ENCODE measurements around the gene MYO3A. TPM values are rescaled to one million over a fixed set of nuclear protein-coding genes. Genes with fewer than 3 reads are reported as not detected.

Gene MYO3A, protein sequence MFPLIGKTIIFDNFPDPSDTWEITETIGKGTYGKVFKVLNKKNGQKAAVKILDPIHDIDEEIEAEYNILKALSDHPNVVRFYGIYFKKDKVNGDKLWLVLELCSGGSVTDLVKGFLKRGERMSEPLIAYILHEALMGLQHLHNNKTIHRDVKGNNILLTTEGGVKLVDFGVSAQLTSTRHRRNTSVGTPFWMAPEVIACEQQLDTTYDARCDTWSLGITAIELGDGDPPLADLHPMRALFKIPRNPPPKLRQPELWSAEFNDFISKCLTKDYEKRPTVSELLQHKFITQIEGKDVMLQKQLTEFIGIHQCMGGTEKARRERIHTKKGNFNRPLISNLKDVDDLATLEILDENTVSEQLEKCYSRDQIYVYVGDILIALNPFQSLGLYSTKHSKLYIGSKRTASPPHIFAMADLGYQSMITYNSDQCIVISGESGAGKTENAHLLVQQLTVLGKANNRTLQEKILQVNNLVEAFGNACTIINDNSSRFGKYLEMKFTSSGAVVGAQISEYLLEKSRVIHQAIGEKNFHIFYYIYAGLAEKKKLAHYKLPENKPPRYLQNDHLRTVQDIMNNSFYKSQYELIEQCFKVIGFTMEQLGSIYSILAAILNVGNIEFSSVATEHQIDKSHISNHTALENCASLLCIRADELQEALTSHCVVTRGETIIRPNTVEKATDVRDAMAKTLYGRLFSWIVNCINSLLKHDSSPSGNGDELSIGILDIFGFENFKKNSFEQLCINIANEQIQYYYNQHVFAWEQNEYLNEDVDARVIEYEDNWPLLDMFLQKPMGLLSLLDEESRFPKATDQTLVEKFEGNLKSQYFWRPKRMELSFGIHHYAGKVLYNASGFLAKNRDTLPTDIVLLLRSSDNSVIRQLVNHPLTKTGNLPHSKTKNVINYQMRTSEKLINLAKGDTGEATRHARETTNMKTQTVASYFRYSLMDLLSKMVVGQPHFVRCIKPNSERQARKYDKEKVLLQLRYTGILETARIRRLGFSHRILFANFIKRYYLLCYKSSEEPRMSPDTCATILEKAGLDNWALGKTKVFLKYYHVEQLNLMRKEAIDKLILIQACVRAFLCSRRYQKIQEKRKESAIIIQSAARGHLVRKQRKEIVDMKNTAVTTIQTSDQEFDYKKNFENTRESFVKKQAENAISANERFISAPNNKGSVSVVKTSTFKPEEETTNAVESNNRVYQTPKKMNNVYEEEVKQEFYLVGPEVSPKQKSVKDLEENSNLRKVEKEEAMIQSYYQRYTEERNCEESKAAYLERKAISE (N-terminal part only)
- 0.18 TPM for total RNA-seq

DNA sequence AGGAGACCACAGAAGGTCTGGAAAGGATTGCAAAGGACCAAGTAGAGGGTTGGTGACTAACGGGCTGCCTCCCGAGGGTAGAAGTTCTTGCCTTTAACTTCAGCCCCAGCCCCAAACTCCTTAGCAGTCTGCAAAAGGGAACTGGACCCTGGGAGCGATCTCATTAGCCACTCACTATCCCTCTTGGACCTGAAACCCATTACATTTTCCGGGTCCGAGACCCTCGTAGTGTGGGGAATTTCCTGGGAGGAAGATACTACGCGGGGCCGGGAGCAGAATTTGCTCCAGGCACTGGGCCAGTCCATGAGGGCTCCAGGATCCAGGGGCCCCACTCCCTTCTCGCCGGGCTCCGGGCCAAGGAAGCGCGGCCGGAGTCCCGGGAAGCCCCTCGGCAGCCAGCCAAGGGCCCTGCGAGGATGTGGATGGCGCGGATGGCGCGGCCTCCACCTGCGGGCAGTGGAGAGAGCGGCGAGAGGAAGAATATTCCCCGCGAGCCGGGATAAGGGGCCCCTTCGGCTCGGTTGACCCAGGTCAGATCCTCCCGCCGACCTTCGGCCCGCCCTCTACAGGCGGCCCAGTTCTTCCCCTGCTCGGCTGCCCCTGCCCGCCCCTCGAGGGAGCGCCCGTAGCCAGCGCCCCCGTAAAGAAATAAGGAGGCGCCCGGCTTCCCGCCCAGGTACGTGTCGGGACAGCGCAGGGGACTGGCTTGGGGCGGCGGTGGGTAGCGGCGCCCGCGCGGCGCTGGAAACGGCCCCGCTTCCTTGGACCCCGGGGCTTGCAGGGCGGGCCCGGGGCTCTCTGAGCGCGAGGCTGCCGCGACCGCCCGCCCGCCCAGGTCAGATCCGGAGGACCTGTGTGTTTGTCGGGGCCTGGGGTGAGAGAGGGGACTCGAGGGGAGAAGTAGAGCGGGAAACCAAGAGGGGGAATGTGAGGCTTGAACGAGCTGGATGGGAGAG is at the start of gene MYO3A:
TSS of gene MYO3A (plus strand) at position 577 of the 956 bp plus-strand sequence. CDS start 17,882 bp downstream, outside the sequence.
- no peak for DNase-seq (ENCODE audit: low spot score)
- intact Hi-C loops (cut with DNase I), result no loop called here
- ATAC-seq, result no peak

DNA sequence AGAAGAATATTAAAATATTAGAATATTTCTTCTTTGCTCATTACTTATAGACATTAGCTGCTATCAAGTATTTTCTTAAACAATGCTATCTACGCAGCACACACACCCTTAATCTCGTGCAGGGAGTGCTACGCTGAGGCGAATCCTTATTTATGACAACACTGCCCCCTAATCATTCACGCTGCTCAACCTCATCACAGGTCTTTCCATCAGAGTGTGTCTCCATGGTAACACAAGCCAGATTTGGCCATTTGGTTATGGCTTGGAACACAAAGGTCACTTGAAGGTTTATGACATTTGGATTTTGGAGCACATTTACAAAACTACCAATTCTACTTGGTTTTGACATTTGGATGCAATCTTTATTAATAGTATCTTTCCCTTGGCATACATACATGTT is 45.4 kb upstream of the MYO3A start:
- intact Hi-C loops (cut with DNase I), result no loop called here
- no peak for DNase-seq (ENCODE audit: low spot score)
- ATAC-seq, result no peak

DNA sequence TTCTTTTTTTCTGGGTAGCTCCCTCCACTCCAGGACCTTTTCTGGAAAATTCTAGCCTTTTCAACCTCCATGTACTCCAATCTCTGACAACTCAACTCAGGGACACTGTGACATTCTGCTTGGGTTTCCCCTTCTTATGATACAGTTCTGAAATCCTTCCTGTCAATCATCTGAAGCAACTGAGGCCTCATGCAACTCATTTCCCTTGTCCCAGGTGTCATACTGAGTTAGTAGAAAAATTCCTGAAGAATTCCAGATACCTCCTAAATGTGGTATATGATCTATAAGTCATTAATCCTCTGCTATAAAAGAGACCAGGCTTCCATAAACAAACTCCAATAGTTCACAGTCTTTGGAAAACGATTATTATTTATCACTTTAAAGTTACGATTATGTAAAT is 43.0 kb upstream of the MYO3A start:
- intact Hi-C loops (cut with DNase I), result no loop called here
- ATAC-seq (no peak), DNase-seq (ENCODE audit: low spot score) (no peak)

DNA sequence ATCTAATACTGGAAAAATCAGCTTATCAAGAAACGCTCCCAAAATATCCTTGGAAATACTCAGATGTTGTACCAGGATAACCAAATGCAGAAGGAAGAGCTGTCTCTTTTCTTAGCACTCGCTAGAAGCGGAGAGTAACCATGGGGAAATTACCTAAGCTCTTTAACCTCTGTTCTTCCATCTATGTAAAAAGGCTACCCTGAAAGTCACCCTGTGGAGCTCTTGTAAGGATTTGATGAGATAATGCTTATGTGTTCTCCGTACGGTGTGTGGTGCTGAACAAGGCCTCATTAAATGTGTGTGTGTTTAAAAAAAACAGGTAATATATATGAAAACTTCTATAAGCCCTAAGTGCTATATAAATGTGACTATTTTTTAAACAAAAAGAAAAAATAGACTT is 38.2 kb upstream of the MYO3A start:
- intact Hi-C loops (cut with DNase I), result no loop called here
- DNase-seq (ENCODE audit: low spot score), result no peak
- no peak for ATAC-seq

DNA sequence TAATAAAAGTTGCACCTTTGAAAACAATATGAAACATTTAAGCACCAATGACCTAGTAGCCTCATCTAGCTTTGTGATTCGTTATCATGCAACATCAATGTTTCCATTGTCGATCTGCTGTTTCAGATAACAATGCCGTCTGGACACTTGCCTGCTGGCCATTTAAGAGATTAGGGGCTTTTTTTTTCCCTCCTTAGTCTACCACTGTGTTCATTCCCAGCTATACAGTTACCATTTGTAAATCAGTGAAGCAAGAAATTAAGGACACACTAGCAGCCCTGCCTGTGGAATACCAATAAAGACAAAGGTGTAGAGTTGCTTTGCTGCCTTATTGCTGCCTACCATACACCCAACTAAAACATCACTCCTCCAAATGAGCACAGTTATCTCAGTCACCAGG is 37.6 kb upstream of the MYO3A start:
- ATAC-seq, result no peak
- intact Hi-C loops (cut with DNase I), result no loop called here
- DNase-seq (ENCODE audit: low spot score), result no peak

DNA sequence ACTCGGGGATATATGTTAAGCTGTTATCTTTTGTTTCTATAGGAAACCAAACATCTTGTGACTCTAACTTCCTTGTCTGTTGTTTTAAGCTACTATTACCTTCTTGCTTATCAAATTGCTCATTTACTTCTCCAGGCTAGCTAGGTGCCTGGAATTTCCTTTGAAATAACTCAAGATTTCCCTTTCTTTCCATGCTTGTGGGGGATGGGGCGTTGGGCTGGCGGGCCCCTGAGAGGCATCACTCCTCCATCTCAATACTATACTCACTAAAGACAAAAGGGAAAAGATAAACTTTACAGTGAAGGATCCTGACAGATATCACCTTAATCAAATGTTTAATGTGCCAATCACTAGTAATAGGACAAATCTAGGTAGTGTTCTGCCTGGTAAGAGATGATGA is 34.7 kb upstream of the MYO3A start:
- intact Hi-C loops (cut with DNase I), result no loop called here
- no peak for ATAC-seq
- no peak for DNase-seq (ENCODE audit: low spot score)

DNA sequence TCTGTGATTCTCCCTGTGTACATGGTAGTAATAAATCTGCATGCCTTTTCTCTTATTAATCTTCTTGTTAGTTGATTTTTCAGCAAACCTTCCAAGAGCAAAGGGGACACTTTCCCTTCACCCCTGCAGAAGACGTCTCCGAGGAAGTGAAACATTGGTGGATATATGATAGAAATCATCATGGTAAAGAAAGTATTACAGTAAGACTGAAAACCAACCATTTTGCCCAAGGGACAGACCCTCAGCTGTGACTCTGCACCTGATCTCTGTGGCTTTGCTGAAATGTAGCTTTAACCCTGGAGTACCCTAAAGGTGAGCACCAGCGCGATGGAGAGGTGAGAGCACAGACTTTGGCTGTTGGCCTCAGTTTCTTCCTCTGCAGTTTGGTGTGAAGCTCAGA is 32.8 kb upstream of the MYO3A start:
- ATAC-seq (no peak), DNase-seq (ENCODE audit: low spot score) (no peak)
- intact Hi-C loops (cut with DNase I), result no loop called here

DNA sequence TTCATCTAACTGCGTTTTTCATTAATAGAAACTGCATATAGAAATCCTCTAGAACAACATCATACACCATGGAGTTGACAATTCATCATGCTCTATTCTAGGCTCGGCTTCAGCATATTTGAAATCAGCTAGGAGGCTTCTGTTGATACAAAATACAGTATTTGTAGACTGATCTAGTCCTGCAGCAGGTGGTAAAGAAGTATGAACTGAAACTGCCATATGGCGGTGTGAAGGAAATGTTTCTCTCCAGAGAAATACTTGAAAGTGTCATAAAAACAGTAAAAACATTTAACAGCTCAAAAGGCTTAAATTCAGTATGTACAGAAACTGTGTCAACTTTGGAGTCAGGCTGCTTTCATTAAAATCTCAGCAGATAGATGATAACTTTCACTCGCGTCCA is 32.0 kb upstream of the MYO3A start:
- DNase-seq (ENCODE audit: low spot score) (no peak), ATAC-seq (no peak)
- intact Hi-C loops (cut with DNase I), result no loop called here

DNA sequence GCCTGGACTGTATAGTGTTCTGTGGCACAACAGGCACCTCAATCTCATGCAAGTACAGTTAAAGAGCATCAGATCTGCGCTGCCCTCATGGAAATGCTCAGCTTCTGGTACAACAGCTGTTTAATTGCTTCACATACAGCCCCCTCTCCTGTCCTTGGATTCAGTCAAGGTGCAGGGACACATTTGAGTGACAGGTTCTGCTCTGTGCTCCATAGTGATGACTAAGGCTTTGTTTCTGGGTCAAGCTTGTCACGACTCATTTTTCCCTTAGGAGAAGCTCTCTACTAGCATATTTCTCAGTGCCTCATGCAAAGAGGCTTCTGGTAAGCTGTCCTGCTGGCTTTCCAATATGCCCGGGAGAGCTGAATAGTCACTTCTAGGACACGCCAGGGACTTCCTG is 26.8 kb upstream of the MYO3A start:
- intact Hi-C loops (cut with DNase I), result no loop called here
- ATAC-seq, result no peak
- DNase-seq (ENCODE audit: low spot score), result no peak

DNA sequence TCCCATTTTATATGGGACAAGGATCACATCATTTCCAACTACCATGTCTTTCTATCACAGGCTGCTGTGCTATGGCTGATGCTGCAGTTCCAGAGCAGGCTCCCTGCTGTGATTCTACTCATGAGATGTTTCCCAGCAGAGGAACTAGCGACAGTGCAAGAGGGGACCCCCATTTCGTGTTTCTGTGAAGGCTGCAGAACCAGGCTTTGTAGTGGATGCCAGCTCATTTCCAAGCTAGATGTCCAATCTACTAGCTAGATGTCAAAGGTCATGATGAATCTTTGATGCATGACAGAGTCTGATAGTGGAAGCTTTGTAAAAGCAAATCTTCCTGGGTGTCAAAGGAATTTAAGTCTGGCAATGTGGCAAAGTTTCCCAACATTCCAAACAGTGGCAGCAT is 21.2 kb upstream of the MYO3A start:
- intact Hi-C loops (cut with DNase I), result no loop called here
- ATAC-seq, result no peak
- no peak for DNase-seq (ENCODE audit: low spot score)

DNA sequence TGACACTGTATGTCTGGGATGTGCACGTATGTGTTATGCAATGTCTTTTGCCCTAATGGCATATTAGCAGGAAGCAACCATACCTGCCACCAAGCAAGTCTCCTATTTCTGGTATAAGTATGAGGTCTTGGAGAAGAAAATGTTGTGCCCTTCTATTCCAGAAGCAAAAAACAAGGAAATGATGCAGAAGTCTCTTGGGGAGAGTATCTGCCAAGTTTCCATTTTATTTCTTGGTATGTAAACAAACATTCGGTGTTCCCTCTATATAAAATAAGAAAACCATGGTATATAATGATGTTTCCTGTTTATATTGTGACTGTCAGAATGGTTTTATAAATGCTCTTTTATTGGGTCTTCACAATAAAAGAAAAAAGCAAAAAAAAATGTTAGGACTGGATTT is 19.3 kb upstream of the MYO3A start:
- ATAC-seq (no peak), DNase-seq (ENCODE audit: low spot score) (no peak)
- intact Hi-C loops (cut with DNase I), result no loop called here

DNA sequence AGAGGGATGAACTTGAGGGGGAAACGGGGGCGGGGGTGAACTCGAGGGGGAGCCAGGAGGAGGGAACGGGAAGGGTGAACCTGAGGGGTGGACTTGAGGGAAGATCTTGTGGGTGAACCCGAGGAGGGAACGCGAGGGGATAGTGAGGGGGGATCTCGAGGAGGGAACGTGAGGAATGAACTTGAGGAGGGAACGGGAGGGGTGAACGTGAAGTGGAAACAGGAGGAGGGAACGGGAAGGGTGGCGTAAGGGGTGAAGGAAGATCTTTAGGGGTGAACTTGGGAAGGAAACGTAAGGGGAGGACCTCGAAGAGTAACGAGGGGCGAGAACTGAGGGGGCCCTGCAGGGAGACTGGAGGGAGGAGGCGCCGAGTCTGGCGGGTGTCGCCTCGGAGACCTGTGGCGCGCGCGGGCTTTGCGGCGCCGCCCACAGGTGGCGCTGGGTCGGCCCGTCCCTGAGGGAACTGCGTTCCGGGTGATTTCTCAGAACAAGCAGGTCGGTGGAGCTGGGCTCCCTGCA is 651 bp downstream of the MYO3A start:
- DNase-seq (ENCODE audit: low spot score), result no peak
- intact Hi-C loops (cut with DNase I), result no loop called here
- no peak for ATAC-seq

DNA sequence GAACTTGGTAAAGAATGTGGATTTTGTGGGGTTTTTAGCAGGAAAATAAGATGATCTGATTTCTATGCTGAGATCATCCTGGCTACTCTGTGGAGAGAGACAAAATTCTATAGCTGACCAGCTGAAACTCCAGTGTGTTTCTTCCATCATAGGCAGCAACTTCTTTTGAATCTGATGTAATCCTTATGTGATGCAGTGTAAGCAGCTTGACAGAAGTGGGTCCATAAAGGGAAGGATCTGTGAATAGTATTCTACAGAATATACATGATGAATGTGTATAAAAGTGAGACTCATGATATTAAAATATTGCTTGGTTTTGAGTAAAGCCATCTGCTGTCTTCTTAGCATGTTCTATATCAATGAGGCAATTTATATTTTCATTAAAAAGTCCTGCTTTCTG is 4.4 kb downstream of the MYO3A start:
- no peak for DNase-seq (ENCODE audit: low spot score)
- ATAC-seq, result no peak
- intact Hi-C loops (cut with DNase I), result no loop called here

DNA sequence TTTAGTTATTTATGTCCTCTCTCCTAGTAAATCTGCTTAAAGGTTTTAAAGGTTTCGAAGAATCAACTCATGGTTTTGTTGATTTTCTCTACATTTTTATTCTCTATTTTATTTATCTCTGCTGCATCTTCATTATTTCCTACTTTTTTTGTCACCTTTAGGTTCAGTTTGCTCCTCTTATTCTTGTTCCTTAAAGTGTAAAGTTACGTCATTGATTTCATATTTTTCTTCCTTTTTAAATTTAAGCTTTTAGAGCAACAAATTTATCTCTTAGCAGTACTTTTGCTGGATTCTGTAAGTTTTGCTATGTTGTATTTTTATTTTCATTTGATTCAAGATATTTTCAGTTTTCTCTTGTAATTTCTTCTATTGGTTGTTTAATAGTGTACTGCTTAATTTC is 10.7 kb downstream of the MYO3A start:
- intact Hi-C loops (cut with DNase I), result no loop called here
- no peak for ATAC-seq
- no peak for DNase-seq (ENCODE audit: low spot score)

DNA sequence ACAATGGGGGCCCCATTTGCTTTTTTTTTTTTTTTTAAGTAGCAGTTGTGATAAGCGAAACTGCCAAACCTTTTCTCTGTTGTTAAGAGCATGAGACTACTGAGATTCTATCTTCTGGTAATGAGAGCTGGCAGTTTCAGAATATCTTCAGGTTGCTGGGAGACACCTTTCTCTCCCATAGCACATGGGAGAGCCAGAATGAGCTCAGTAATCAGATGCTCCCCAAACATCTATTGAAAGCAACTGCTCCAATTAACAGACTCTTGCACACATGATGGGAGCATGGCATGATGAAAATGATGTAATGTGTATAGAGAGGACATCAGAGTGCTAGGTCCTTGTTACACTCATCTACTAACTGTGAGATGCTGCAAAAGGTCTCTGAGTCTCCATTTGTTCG is 18.8 kb downstream of the MYO3A start:
- no peak for DNase-seq (ENCODE audit: low spot score)
- no peak for ATAC-seq
- intact Hi-C loops (cut with DNase I), result no loop called here

DNA sequence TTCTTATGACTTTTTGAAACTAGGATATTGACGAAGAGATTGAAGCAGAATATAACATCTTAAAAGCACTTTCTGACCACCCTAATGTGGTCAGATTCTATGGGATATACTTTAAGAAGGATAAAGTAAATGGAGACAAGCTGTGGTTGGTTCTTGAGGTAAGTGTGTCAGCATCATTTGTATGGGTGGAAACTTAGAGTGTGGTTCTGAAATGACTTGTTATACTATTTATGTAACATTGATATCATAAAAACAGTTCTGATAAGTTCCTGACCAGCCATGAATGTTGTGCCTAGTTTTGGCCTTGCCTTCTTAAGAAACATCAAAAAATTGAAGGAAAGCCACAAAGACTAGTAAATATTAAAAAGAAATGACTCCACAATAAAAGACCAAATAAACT is 20.8 kb downstream of the MYO3A start:
- no peak for ATAC-seq
- intact Hi-C loops (cut with DNase I), result no loop called here
- no peak for DNase-seq (ENCODE audit: low spot score)

DNA sequence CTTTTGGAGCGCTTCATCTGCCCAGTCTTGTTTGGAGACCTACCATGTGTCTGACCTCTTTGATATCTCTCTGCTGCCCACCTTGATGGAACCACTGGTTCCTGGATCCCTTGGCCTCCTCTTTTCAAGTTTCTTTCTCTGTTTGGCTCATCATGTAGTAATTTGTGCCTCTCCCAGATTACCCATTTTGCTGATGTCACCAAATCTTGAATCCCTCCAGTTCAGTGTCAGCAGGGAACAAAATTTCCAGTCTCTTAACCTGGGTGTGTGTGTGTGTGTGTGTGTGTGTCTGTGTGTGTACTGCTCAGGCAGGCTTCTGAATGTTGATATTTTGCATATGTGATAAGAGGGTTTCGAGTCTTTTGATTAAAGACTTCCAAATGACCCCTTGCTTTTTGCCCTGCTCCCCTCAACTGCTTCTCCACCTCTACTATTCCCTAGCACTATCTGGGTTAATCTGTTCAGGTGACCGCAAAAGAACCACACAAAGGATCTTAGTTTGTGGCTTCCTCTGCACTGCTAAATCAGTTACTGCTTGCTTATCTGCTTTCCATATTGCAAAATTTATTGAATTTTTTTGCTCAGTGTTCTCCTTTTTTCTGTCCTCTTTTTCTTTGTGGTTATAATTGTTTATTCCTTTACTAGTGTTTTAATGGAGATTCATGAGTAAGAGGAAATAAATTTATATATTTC is 25.7 kb downstream of the MYO3A start:
- intact Hi-C loops (cut with DNase I), result no loop called here
- no peak for DNase-seq (ENCODE audit: low spot score)
- ATAC-seq, result no peak

DNA sequence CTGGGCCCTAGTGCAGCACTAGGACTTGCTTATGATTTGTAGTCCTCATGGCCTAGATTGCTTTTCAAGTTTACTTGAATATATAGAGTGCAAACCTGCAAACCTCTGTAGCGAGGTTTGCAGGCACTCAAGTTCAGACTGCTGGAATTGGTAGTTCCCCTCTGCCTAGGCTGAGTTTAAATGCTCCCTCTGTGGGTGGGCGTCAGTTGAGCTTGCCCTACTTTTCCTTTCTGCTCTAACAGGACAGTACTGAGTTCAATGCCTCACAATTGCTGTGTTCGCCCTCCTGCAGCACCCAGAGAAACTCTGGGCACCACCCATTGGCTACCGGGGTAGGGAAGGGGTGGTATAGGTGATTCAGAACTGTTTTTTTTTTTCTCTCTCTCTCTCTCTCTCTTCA is 31.6 kb downstream of the MYO3A start:
- no peak for ATAC-seq

More for the DNA sequence above, 31.6 kb downstream of the MYO3A start:
- intact Hi-C loops (cut with DNase I), result no loop called here
- DNase-seq (ENCODE audit: low spot score), result no peak
